Suprapubic skin (tissue), 4 donors: ENCODE measurements around the gene MRPL19.

Source experiments
- EP300 ChIP-seq: sonication (generic); formaldehyde crosslinking; IDR thresholded peaks from one replicate; pipeline ENCODE4 v1.6.1; 2017; ENCODE audit warnings: antibody characterized with exemption
- POLR2A ChIP-seq, 2 donors: fragments of 450-650 bp; IDR thresholded peaks; one replicate each; pipeline ENCODE4 v1.6.1; 2017; ENCODE audit warnings: antibody characterized with exemption in 2 of 2, mild to moderate bottlenecking in 2 of 2, moderate library complexity in 2 of 2
- POLR2AphosphoS5 ChIP-seq, 3 donors: sonication (generic); formaldehyde crosslinking; IDR thresholded peaks; one replicate each; pipeline ENCODE4 v1.6.1; 2017; ENCODE audit warnings: antibody characterized with exemption in 3 of 3
- TF ChIP-seq, protein P1 (sequence below), 2 donors: fragments of 200-600 bp in 1 of 2; fragments of 450-650 bp in 1 of 2; sonication (generic) in 1 of 2; IDR thresholded peaks; one replicate each; pipeline ENCODE4 v1.5.1; 2016 to 2019; ENCODE audit warnings: antibody characterized with exemption in 2 of 2, mild to moderate bottlenecking in 1 of 2, moderate library complexity in 1 of 2

DNA sequence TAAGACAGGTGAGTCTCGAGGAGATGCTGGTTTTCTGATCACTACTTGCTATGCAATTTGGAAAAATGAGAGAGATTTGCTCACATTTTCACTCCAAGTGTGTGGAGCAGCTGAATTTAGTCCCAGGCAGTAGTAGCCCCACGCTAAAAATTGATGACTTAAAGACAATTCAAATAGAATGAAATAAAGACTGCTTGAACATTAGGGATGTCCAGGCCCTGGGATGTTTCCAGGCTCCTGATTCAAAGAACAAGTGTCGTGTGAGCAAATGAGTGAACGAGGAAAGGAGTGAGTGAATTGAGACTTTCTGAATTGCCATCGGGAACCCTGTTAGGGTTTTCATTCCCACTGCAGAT is 37.3 kb upstream of the MRPL19 start:
- TF ChIP-seq POLR2A (IDR thresholded peaks at IDR 0.05) (no peak), EP300 (no peak), POLR2AphosphoS5 (IDR thresholded peaks at IDR 0.05) (no peak)
- TF ChIP-seq, protein P1, sequence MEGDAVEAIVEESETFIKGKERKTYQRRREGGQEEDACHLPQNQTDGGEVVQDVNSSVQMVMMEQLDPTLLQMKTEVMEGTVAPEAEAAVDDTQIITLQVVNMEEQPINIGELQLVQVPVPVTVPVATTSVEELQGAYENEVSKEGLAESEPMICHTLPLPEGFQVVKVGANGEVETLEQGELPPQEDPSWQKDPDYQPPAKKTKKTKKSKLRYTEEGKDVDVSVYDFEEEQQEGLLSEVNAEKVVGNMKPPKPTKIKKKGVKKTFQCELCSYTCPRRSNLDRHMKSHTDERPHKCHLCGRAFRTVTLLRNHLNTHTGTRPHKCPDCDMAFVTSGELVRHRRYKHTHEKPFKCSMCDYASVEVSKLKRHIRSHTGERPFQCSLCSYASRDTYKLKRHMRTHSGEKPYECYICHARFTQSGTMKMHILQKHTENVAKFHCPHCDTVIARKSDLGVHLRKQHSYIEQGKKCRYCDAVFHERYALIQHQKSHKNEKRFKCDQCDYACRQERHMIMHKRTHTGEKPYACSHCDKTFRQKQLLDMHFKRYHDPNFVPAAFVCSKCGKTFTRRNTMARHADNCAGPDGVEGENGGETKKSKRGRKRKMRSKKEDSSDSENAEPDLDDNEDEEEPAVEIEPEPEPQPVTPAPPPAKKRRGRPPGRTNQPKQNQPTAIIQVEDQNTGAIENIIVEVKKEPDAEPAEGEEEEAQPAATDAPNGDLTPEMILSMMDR (IDR thresholded peaks at IDR 0.05) = no peak
